Activated naive CD8-positive, alpha-beta T cell treated with anti-CD3 and anti-CD28 coated beads, Interleukin-2, amount 50 U/mL, for 24 hours (primary cell): Measurements from ENCODE around the gene AVL9.
A peak's percentile ranks its signal among the peaks of the same experiment; 100 is the strongest.

ENCODE experiments used
- ATAC-seq: fragments of 150-1000 bp; cut with Tn5 transposase; one replicate; pipeline ENCODE4 v1.10.0; 2021
- DNase-seq: peaks from one replicate; pipeline ENCODE4 v3.0.0; 2021
- H3K27ac Mint-ChIP-seq: one replicate; pipeline ENCODE4 v1.8.0; 2021; ENCODE audit warnings: mild to moderate bottlenecking, mixed read lengths
- H3K27me3 Mint-ChIP-seq: one replicate; pipeline ENCODE4 v1.8.0; 2021; ENCODE audit warnings: mixed read lengths
- H3K36me3 Mint-ChIP-seq: one replicate; pipeline ENCODE4 v1.8.0; 2021; ENCODE audit warnings: low read depth, mixed read lengths
- H3K4me1 Mint-ChIP-seq: one replicate; pipeline ENCODE4 v1.8.0; 2021; ENCODE audit warnings: mixed read lengths
- H3K4me3 Mint-ChIP-seq: one replicate; pipeline ENCODE4 v1.8.0; 2021; ENCODE audit warnings: mild to moderate bottlenecking, moderate library complexity, mixed read lengths
- H3K9me3 Mint-ChIP-seq: one replicate; pipeline ENCODE4 v1.8.0; 2021; ENCODE audit warnings: mixed read lengths

Gene AVL9

DNA sequence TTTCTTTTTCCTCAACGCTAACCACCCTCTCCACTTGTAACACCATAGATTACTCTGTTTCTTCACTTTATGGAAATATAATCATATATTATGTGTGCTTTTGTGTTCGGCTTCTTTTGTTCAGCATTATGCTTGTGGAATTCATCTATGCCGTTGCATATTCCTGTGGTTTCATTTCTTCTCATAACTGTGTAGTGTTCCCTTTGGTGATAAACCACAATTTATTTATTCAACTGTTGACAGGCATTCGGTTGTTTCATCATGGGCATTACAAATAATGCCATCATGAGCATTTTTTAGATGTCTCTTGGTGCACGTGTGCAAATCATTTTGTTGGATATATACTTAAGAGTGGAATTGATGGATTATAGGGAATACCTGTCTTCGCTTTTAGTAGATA, 12.1 kb downstream of the AVL9 start:
- no peaks in the 10 kb centered on the region for H3K27me3 Mint-ChIP-seq
- H3K9me3 Mint-ChIP-seq: no peaks in the 10 kb centered on the region
- peaks cover 49% of the 10 kb centered on the region for H3K36me3 Mint-ChIP-seq
- H3K27ac Mint-ChIP-seq: peak overlapping the region; percentile 95
- H3K4me3 Mint-ChIP-seq: no peak overlapping the region
- peaks cover 84% of the 10 kb centered on the region for H3K4me1 Mint-ChIP-seq
- DNase-seq (no peak), ATAC-seq (no peak)

DNA sequence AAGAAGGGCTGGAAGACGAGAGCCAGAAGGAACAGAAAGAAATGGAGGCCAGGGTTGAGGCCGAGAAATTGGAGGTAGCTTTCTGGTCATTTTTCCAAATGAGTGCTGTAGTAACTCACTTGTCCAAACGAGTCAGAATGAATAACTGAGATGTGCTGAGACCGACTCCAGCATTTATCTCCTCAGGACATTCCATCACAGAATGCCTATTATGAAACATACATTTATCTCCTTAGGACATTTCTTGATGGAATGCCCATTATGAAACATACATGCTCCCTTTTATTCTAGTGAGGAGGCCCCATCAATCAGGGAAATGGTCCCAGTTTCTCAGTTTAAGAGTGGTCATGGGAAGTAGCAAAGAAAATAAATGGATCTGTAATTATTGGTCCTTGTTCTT, 16.5 kb downstream of the AVL9 start:
- peaks cover 95% of the 10 kb centered on the region for H3K4me1 Mint-ChIP-seq
- ATAC-seq (no peak), DNase-seq (no peak)
- no peaks in the 10 kb centered on the region for H3K27me3 Mint-ChIP-seq
- no peak overlapping the region for H3K4me3 Mint-ChIP-seq
- peaks cover 79% of the 10 kb centered on the region for H3K36me3 Mint-ChIP-seq
- H3K27ac Mint-ChIP-seq: peak overlapping the region; percentile 22
- peaks cover 1% of the 10 kb centered on the region for H3K9me3 Mint-ChIP-seq

DNA sequence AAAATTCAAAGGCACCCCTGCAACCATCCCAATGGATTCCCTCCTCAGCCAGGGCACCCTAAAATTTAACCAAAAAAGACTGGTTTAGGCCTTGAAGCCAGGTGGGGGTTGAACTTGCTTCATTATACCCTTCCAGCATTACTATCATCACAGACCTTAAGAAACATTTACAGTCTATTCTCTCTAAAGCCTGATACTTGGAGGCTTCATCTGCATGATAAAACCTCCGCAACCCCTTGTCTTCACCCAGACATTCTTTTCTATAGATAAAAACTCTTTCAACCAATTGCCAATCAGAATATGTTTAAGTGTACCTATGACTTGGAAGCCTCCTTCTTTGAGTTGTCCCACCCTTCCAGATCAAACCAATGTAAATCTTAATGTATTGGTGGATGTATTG, 17.9 kb downstream of the AVL9 start:
- peaks cover 4% of the 10 kb centered on the region for H3K9me3 Mint-ChIP-seq
- no peak for ATAC-seq
- H3K4me1 Mint-ChIP-seq: peaks cover 89% of the 10 kb centered on the region
- H3K27ac Mint-ChIP-seq: peak overlapping the region; percentile 16
- H3K36me3 Mint-ChIP-seq: peaks cover 78% of the 10 kb centered on the region
- DNase-seq: no peak
- no peaks in the 10 kb centered on the region for H3K27me3 Mint-ChIP-seq
- H3K4me3 Mint-ChIP-seq: no peak overlapping the region

DNA sequence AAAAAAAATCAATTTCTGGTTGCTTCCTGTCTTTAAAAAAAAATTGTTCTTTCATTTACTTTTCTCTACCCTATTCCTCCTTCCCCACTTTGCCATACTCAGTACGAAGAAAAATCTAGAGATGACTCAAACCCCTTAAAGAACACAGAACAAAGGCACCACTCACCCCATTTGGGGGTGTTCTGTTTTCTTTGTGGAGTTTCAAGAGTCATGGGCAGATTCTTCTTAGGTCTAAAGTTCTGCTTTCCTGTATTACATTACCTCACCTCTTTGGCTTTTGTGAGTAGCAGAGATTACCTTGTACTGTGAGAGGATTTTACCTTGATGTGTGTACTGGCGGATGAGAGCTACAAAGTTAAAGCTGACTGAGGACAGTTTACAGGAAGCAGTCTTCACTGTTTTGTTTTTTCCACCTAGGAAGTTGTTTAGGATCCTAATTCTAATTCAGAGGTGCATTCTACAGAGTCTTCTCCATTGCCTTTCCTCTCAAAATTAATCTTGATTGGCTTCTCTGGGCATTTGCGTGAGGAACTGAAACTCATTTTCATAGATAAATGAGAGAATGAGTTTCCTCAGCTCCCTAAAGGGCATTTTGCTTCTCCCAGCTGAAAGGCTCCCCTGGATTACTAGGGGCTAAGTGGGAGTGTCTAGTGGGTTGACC, 20.7 kb downstream of the AVL9 start:
- Mint-ChIP-seq H3K4me1 (peaks cover 71% of the 10 kb centered on the region), H3K9me3 (peaks cover 14% of the 10 kb centered on the region), H3K27ac (peak overlapping the region; percentile 83), H3K27me3 (no peaks in the 10 kb centered on the region), H3K4me3 (peak overlapping the region; percentile 13), H3K36me3 (peaks cover 86% of the 10 kb centered on the region)
- ATAC-seq: peak; percentile 82
- no peak for DNase-seq

DNA sequence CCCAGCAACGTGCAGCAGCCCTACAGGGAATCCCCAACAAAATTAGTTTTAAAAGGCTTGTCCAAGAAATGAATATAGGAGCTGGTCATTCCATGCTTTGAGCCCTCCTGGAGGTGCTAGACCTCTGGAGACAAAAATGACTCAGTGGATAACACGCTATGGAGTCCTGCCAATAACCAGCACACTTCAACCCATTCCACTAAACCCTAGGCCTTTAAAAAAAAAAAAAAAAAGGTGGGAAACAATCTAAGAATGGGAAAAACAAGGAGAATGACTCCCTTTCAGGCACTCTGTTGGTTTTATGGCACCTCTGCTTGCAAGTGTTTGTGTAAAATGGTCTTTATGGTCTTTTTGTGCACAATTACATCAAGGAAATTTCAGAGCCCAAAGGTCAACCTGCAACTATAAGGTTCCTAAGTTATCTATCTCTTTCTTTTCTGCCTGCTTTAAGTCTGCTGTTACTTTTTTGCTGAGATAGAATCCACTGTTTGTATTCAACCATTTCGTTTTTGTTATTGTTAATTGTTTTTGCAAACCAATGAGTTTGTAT, 21.3 kb downstream of the AVL9 start:
- Mint-ChIP-seq H3K36me3 (peaks cover 84% of the 10 kb centered on the region), H3K9me3 (peaks cover 19% of the 10 kb centered on the region), H3K4me1 (peaks cover 65% of the 10 kb centered on the region), H3K27ac (peak overlapping the region; percentile 83), H3K27me3 (no peaks in the 10 kb centered on the region), H3K4me3 (no peak overlapping the region)
- ATAC-seq: no peak
- DNase-seq: no peak

DNA sequence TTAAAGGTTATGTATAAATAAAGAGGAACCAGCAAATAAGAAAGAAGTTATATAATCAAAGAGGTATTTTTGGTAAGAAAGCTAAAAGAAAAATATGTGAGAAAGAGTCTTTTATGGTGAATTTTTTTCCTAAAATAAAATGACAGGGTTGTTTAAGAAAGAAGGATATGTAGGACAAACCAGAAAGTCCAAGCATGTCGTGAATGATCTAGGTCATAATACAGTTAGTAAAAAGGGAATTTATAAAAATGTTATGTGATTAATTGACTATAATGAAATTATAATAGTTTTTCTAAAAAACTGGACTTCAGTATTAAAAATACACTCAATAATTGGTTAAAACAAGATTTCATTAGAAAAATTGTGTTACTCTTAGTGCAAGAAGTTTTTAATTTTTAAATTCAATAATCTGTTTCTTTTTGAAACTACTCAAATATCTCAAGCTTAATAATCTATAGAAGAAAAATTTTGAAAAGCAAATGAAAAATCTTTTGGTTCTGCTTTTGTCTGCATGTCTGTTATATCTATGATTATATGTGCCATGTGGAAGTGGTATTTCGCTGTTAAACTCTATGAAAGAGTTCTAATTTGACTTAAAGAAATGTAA, 23.3 kb downstream of the AVL9 start:
- ATAC-seq: no peak
- peaks cover 45% of the 10 kb centered on the region for H3K4me1 Mint-ChIP-seq
- H3K9me3 Mint-ChIP-seq: peaks cover 25% of the 10 kb centered on the region
- no peaks in the 10 kb centered on the region for H3K27me3 Mint-ChIP-seq
- H3K36me3 Mint-ChIP-seq: peaks cover 81% of the 10 kb centered on the region
- H3K27ac Mint-ChIP-seq: no peak overlapping the region
- no peak for DNase-seq
- H3K4me3 Mint-ChIP-seq: no peak overlapping the region

DNA sequence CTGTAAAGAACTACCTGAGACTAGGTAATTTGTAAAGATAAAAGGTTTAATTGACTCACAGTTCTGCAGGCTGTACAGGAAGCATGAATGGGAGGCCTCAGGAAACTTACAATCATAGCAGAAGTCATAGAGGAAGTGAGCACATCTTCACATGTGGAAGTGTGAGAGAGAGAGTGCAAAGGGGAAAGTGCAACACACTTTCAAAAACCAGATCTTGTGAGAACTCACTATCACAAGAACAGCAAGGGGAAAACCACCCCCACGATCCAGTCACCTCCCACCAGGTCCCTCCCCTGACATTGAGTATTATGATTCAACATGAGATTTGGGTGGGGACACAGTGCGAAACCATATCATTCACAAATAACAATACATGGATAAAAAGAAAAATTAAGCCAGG, 24.5 kb downstream of the AVL9 start:
- Mint-ChIP-seq H3K27me3 (no peaks in the 10 kb centered on the region), H3K27ac (peak overlapping the region; percentile 73), H3K9me3 (peaks cover 25% of the 10 kb centered on the region), H3K4me1 (peaks cover 35% of the 10 kb centered on the region), H3K36me3 (peaks cover 74% of the 10 kb centered on the region), H3K4me3 (no peak overlapping the region)
- no peak for DNase-seq
- ATAC-seq: no peak

DNA sequence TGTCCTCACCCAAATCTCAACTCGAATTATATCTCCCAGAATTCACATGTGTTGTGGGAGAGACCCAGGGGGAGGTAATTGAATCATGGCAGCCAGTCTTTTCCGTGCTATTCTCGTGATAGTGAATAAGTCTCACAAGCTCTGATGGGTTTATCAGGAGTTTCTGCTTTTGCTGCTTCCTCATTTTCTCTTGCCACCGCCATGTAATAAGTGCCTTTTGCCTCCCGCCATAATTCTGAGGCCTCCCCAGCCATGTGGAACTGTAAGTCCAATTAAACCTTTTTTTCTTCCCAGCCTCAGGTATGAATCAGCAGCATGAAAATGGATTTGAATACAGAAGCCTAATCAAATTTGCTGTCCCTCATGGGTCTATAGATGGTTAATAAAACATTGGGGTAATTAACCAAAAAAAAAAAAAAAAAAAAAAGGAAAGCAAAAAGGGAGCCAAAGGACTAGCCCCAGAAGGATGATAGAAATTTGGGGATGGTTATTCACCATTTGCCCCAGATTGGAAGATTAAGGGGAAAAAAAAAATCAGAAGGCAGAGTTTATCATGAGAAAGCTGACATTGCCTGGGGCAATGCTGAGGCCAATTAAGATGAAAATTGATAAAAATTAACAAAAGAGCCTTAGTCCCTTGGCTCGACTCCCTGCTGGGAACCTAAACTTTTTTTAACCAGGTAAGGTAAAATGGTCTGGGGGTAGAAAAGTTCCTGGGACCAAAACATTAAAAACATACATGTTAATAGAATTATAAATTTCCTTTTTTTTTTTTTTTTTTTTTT, 27.6 kb downstream of the AVL9 start:
- peaks cover 50% of the 10 kb centered on the region for H3K36me3 Mint-ChIP-seq
- no peak for DNase-seq

DNA sequence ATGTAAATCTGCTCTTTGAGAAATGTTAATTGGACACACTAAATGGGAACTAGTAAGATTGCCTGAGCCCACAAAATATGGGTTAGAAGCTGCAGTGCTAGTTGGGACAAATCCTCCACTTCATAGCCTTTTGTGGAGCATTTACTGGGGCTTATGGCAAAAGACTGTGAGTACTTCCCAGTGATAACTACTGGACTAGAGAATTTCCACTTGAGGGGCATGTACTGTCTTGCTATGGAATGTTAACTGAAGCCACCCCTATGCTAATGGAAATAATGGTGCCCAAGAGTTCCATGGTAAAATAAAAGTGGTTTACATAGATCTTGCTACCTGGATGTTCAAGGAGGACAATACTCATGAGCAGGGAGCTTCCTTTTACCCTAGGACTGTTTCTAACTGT, 29.3 kb downstream of the AVL9 start:
- DNase-seq: no peak
- Mint-ChIP-seq H3K4me1 (peaks cover 20% of the 10 kb centered on the region), H3K4me3 (no peak overlapping the region), H3K27me3 (no peaks in the 10 kb centered on the region), H3K36me3 (peaks cover 42% of the 10 kb centered on the region), H3K27ac (no peak overlapping the region), H3K9me3 (peaks cover 20% of the 10 kb centered on the region)
- ATAC-seq: no peak

More for the DNA sequence above, 27.6 kb downstream of the AVL9 start:
- H3K27ac Mint-ChIP-seq: no peak overlapping the region
- no peak for ATAC-seq
- peaks cover 21% of the 10 kb centered on the region for H3K9me3 Mint-ChIP-seq
- H3K4me1 Mint-ChIP-seq: peaks cover 15% of the 10 kb centered on the region
- no peaks in the 10 kb centered on the region for H3K27me3 Mint-ChIP-seq
- no peak overlapping the region for H3K4me3 Mint-ChIP-seq

DNA sequence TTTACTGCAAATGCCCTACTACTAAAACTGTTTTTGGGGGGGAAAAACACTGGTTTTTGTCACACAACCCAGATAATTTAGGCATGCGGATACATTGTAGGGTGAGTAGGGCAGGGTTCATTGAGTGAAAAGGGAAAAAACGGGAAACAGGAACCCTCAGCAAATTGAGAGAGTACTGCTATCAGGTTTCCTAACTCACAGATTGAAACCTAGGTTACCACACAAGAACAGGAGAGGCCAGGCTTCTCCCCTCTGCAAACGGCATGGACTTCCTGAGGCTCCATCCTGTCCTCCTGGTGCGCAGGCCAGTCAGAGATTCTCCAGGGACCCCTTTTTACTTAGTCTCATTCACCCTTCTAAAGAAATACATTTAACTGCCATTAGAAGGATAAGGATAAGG, 30.6 kb downstream of the AVL9 start:
- Mint-ChIP-seq H3K4me3 (no peak overlapping the region), H3K9me3 (peaks cover 13% of the 10 kb centered on the region), H3K27me3 (no peaks in the 10 kb centered on the region), H3K27ac (no peak overlapping the region), H3K36me3 (peaks cover 31% of the 10 kb centered on the region), H3K4me1 (peaks cover 15% of the 10 kb centered on the region)
- no peak for ATAC-seq
- DNase-seq: no peak

DNA sequence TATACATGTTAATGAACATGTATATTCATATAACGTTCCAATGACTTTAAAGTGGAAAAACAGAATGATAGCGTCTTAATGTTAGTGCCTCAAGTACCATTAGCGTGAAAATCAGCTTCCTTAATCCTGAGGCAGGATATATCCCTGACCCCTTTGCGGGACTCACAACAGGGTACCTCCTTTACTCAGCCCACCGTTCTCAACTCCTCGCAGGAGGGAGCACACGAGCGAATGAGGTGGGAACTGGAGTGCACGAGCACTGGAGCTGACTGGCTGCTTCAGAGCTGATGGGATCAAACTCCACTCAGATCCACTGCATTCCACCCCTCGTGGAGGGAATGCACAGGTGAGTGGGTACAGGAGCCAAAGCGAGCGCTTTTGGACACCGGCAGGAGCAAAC, 36.1 kb downstream of the AVL9 start:
- Mint-ChIP-seq H3K4me1 (peaks cover 39% of the 10 kb centered on the region), H3K27me3 (no peaks in the 10 kb centered on the region), H3K36me3 (peaks cover 24% of the 10 kb centered on the region), H3K4me3 (no peak overlapping the region), H3K9me3 (no peaks in the 10 kb centered on the region), H3K27ac (no peak overlapping the region)
- DNase-seq: no peak
- ATAC-seq: no peak

DNA sequence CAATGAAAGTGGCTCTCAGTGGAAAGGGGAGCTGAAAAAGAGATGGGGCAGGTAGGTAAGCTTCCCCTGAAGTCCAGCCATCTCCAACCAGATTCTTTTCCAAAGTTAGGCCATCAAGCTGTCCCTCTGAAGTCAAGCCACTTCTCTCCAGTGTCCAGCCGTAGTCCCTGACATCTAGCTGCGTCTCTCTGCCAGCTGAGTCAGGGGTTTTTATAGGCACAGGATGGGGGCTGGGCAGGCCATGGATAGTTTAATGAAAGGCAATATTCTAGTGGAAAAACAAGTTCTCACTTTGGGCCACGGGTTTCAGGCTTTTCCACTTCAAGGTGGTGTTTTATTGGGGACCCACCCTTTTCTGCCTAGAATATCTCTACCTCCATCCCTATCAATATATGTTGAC, 36.8 kb downstream of the AVL9 start:
- Mint-ChIP-seq H3K4me3 (no peak overlapping the region), H3K36me3 (peaks cover 26% of the 10 kb centered on the region), H3K4me1 (peaks cover 45% of the 10 kb centered on the region), H3K27ac (no peak overlapping the region), H3K9me3 (no peaks in the 10 kb centered on the region), H3K27me3 (no peaks in the 10 kb centered on the region)
- DNase-seq (no peak), ATAC-seq (no peak)

DNA sequence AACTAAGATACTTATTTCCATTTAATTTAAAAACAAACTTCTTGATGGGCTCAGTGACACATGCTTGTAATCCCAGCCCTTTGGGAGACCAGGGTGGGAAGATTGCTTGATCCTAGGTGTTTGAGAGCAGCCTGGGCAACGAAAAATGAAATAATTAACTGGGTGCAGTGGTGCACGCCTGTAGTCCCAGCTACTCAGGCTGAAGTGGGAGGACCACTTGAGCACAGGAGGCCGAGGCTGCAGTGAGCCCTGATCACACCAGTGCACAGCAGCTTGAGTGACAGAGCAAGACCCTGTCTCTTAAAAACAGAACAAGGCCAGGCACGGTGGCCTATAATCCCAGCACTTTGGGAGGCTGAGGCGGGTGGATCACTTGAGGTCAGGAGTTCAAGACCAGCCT, 37.4 kb downstream of the AVL9 start:
- no peak for DNase-seq
- no peak overlapping the region for H3K27ac Mint-ChIP-seq
- no peaks in the 10 kb centered on the region for H3K27me3 Mint-ChIP-seq
- no peak overlapping the region for H3K4me3 Mint-ChIP-seq
- no peaks in the 10 kb centered on the region for H3K9me3 Mint-ChIP-seq
- H3K4me1 Mint-ChIP-seq: peaks cover 41% of the 10 kb centered on the region
- no peak for ATAC-seq
- H3K36me3 Mint-ChIP-seq: peaks cover 25% of the 10 kb centered on the region

DNA sequence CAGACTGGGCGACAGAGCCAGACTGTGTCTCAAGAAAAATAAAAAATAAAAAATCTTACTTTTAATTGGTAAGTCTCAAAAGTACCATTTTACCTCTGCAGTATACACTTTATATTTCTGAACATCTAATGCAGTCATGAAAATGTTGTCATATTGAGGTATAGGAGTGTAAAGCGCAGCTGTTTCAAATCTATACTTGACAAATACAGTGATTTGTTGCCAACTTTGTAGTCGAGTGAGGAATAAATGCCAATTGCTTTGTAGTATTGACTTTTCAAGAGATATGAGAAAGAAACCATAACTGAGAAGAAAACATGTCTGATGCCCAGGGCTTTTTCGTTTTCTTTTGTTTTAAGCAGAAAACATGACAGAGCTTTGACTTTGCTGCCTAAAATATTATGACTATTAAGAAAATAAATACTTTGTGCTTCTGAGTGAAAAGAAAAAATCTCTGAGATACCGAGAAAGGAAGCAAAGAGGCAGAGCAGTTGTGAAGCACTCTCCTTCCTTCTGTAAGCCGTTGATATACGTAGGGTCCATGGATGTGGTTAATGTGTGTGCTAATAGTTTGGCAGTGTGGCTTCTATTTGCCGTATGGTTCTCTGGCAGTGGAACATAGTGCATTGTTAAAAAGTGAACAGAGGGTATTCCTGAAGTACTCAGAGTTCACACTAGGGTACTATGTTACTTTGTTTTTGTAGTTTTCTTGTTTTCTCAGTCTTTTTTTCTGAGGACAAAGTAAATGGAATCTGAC, 38.2 kb downstream of the AVL9 start:
- Mint-ChIP-seq H3K9me3 (no peaks in the 10 kb centered on the region), H3K27ac (no peak overlapping the region), H3K36me3 (peaks cover 22% of the 10 kb centered on the region), H3K4me1 (peaks cover 35% of the 10 kb centered on the region), H3K4me3 (no peak overlapping the region), H3K27me3 (no peaks in the 10 kb centered on the region)
- DNase-seq: no peak
- ATAC-seq: no peak
